Uterus (tissue), 2 donors: ENCODE measurements around the gene CDC42EP5.

Source experiments
- CTCF ChIP-seq, 4 experiments: fragments of 200-600 bp in 2 of 4; fragments of 450-650 bp in 2 of 4; sonication (generic) in 2 of 4; IDR thresholded peaks; one replicate each; pipeline ENCODE4 v1.5.1; 2016 to 2019; ENCODE audit warnings: antibody characterized with exemption in 4 of 4, mild to moderate bottlenecking in 2 of 4, moderate library complexity in 1 of 4
- POLR2A ChIP-seq, 2 donors: fragments of 450-650 bp; IDR thresholded peaks; one replicate each; pipeline ENCODE4 v1.6.1; 2016; ENCODE audit warnings: antibody characterized with exemption in 2 of 2, mild to moderate bottlenecking in 1 of 2, moderate library complexity in 1 of 2

- TF ChIP-seq CTCF (IDR thresholded peaks at IDR 0.05) (no peak), POLR2A (IDR thresholded peaks at IDR 0.05) (no peak)
These were observed 29.5 kb upstream of the CDC42EP5 start, which contains the start of gene LAIR2 for GRCh38 chr19:54502518-54503048.
